ENCODE data around the gene ENOX1.
"Not testable (repeated sequence)": the region's sequence is repeated elsewhere in the genome, so short reads cannot be mapped to it uniquely, and the experiment has no call there.

ENOX1 gene

DNA sequence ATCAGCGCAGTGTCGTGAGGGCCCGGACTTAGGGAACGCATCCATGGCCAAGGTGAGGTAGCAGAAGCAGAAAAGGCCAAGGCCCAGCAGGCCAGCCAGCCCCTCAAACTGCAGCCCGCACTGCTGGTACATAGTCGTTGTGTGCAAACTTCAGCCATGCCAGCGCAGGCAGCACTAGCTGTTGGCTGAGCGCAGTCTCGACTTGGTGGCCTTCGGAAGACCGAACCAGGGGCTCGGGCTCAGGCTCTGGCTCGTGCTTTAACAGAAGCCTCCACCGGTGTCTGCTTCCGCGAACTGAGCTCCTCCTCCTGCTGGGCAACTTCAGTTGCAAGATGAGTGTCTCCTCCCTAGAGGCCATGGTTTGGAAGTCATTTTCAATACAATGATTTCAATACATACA lies 605.9 kb downstream of the ENOX1 start:
- TF ChIP-seq, protein P1, sequence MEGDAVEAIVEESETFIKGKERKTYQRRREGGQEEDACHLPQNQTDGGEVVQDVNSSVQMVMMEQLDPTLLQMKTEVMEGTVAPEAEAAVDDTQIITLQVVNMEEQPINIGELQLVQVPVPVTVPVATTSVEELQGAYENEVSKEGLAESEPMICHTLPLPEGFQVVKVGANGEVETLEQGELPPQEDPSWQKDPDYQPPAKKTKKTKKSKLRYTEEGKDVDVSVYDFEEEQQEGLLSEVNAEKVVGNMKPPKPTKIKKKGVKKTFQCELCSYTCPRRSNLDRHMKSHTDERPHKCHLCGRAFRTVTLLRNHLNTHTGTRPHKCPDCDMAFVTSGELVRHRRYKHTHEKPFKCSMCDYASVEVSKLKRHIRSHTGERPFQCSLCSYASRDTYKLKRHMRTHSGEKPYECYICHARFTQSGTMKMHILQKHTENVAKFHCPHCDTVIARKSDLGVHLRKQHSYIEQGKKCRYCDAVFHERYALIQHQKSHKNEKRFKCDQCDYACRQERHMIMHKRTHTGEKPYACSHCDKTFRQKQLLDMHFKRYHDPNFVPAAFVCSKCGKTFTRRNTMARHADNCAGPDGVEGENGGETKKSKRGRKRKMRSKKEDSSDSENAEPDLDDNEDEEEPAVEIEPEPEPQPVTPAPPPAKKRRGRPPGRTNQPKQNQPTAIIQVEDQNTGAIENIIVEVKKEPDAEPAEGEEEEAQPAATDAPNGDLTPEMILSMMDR (IDR thresholded peaks at IDR 0.05), result no peak
- TF ChIP-seq ZFX (IDR thresholded peaks at IDR 0.05; ENCODE audit: borderline replicate concordance), result no peak
- H3K27ac ChIP-seq, result no peak overlapping the region

DNA sequence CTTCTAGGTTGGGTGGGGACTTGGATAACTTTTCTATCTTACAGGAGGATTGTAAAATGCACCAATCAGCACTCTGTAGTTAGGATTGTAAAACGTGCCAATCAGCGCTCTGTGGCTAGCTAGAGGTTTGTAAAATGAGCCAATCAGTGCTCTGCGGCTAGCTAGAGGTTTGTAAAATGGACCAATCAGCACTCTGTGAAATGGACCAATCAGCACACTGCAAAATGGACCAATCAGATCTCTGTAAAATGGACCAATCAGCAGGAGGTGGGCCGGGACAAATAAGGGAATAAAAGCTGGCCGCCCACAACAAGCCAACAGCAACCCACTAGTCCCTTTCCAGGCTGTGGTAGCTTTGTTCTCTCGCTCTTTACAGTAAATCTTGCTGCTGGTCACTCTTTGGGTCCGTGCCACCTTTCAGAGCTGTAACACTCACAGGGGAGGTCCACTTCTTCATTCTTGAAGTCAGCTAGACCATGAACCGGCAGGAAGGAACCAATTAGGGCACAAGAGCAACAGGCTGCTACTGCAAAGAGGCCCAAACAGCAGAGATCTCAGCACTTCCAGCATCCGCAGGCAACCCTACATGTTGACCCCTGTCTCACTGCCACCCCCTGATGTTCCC lies 606.6 kb downstream of the ENOX1 start:
- H3K27ac ChIP-seq, result no peak overlapping the region
- TF ChIP-seq, protein P1 (IDR thresholded peaks at IDR 0.05), result no peak
- TF ChIP-seq ZFX (IDR thresholded peaks at IDR 0.05; ENCODE audit: borderline replicate concordance), result no peak

DNA sequence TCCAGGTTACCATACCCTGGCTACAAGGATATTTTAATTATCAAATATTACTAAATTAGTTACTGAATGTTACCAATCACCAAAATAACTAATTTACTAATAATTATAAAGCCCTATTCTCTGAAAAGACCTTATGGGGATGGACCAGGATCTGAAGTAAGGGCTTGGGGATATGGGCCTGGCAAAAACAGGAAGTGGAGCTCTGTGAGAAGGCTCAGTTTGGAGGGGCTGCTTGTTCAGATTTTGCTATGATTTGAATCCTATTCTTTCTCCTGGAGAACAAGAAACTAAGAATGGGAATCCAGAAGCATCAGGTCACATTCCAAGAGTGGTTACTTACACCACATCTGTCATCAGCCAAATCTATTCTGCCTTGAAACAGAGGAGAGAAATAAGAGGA lies 615.3 kb downstream of the ENOX1 start:
- no peak overlapping the region for H3K27ac ChIP-seq
- no peak for TF ChIP-seq ZFX (IDR thresholded peaks at IDR 0.05; ENCODE audit: borderline replicate concordance)
- TF ChIP-seq, protein P1 (IDR thresholded peaks at IDR 0.05), result no peak

DNA sequence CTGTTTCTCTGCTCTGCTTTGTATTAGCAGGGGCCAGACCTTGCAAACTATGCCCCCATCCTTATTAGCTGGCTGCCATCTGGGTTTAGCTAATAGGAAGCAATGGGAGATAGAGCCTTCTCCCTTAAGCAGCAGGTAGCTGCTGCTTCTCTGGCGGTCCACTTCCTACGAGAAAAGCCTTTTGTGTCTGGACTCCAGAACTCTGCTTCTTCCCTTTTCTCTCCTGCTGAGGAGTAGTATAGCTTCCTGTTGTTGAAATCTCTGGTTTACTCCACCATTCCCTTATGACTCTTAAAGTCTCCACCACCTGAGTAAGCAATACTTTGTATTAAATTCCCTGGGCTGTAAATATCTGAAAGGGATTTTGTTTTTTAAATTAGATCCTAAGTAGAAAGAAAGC lies 616.3 kb downstream of the ENOX1 start:
- no peak overlapping the region for H3K27ac ChIP-seq
- TF ChIP-seq, protein P1 (IDR thresholded peaks at IDR 0.05), result no peak
- TF ChIP-seq ZFX (IDR thresholded peaks at IDR 0.05; ENCODE audit: borderline replicate concordance), result no peak

DNA sequence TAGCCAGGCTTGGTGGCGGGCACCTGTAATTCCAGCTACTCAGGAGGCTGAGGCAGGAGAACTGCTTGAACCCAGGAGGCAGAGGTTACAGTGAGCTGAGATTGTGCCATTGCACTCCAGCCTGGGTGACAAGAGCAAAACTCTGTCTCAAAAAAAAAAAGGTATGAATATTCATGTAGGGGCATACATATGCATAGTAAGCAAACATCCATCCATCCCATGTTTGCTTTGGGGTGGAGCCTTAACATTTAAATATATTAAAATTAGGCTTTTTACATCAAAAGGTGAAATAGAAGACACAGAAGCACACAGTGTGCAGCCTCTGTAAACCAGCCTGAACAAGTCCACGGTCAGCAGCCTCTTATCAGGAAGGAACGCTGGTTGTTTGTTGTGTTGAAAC lies 618.3 kb downstream of the ENOX1 start:
- not testable (repeated sequence) for H3K27ac ChIP-seq

DNA sequence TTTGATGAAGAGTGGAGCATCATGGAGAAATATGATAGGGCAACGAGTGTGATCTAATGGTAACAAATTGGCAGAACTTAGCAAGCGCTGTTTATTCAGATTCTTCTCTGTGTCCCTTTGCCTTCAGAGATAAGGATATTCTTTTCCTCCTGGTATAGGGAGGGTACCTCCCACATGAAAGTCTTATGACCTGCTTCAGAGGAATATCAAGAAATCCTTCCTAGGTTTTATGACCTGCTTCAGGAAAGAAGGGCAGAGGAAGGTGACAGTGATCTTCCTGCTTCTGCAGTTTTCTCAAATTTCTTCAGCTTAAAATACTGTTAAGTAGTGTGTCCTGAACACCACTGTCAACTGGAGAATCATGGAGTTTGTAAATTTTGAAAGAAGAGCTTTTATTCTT lies 619.0 kb downstream of the ENOX1 start:
- TF ChIP-seq, protein P1 (IDR thresholded peaks at IDR 0.05), result no peak
- TF ChIP-seq ZFX (IDR thresholded peaks at IDR 0.05; ENCODE audit: borderline replicate concordance), result no peak
- no peak overlapping the region for H3K27ac ChIP-seq

DNA sequence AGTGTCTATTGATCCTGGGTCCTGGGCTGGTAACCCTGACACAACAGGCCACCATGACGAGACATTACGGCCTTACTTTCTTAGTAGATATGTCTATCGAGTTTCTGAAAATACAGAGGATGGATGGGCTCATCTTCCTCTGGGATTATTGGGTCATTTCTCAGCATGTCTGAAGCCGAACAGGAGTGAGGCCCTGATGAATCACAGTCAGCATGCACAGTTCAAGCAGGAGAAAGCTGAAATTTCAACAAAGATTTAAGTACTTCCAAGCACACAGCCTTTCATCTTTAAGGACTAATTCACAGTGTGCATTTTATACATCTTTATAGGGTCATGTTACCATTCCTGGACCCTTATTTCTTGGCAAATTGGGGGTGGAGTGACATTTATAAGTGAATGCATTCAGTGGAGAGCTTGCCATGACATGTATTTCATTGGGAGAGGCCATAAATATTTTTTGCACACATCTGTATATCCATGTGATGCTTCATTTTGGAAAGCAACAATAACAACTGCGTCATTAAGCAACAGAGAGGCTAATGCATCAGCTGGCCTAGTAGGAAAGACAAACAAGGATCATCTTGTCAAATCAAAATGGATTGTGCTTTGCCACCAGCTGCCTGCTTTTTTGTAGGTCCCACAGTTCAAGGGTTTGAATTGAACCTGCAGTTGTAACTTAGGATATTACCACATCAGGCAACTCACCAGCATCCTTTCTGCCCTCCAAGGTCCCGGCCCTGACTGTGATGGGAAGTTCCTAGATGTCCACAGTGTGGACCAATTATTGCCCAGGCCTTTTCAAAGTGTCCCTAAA lies 619.9 kb downstream of the ENOX1 start:
- H3K27ac ChIP-seq, result no peak overlapping the region

More for the DNA sequence above, 619.9 kb downstream of the ENOX1 start:
- TF ChIP-seq, protein P1 (IDR thresholded peaks at IDR 0.05), result no peak
- TF ChIP-seq ZFX (IDR thresholded peaks at IDR 0.05; ENCODE audit: borderline replicate concordance), result no peak
